HepG2 (cell line): ENCODE data around the gene CTNNA3. TPM values are rescaled to one million over a fixed set of nuclear protein-coding genes. Genes with fewer than 3 reads are reported as not detected.

Experiments
- ATAC-seq: fragments of 200-7000 bp; cut with Tn5 transposase; 3 replicates; pipeline ENCODE4 v1.9.1; 2020; ENCODE audit warnings: mild to moderate bottlenecking, moderate library complexity
- BruUV-seq: library from RNA; stranded (reverse); fragments of 400-500 nt; replicated peaks from 2 replicates; lab custom pipeline; 2021; lab: Mats Ljungman, UMichigan
- CTCF ChIA-PET: fragments of 300-600 bp; formaldehyde crosslinking; extraction: SDS; loops from one replicate; lab custom pipeline; 2021; ENCODE audit warnings: low total read pairs, inconsistent platforms, low intra/inter-chr PET ratio; lab: Yijun Ruan, JAX
- POLR2A ChIA-PET: fragments of 350-600 bp; sonication (Branson Sonifier 250); formaldehyde crosslinking; loops from one replicate; lab custom pipeline; 2020; ENCODE audit warnings: antibody characterized with exemption, inconsistent platforms; lab: Yijun Ruan, JAX
- DNase-seq: peaks from one replicate; pipeline ENCODE4 v3.0.0-alpha.2; 2015; ENCODE audit warnings: low spot score
- FAIRE-seq: peaks from 3 replicates; lab custom pipeline; 2011; peaks lifted over from hg19 to GRCh38; lab: Jason Lieb, UNC
- H2AFZ ChIP-seq: one replicate; pipeline ENCODE4 v1.6.1; 2011; ENCODE audit warnings: low read length, inconsistent platforms
- H3K27ac ChIP-seq: fragments of 300-600 bp; 3 replicates; pipeline ENCODE4 v1.8.0; 2011; ENCODE audit warnings: mixed run types, mild to moderate bottlenecking, mixed read lengths, low read length, inconsistent platforms; ENCODE audit not compliant: insufficient read depth; ENCODE audit errors: extremely low read length
- H3K27me3 ChIP-seq, 2 experiments: fragments of 200-600 bp in 1 of 2; 2 replicates in 1 of 2; 3 replicates in 1 of 2; pipeline versions ENCODE4 v1.6.0 to v1.8.0; 2011; ENCODE audit warnings: low read length in 2 of 2, mild to moderate bottlenecking in 2 of 2, moderate library complexity in 2 of 2, inconsistent platforms in 1 of 2; ENCODE audit not compliant: insufficient read depth in 2 of 2, control insufficient read depth in 1 of 2
- H3K36me3 ChIP-seq, 2 experiments: fragments of 200-600 bp in 1 of 2; replicated peaks in 1 of 2; 2 replicates in 1 of 2; 3 replicates in 1 of 2; pipeline versions ENCODE4 v1.5.1 to v1.8.0; 2011; ENCODE audit warnings: low read length in 2 of 2, inconsistent platforms in 1 of 2; ENCODE audit not compliant: insufficient read depth in 2 of 2, control insufficient read depth in 1 of 2
- H3K4me1 ChIP-seq: 2 replicates; pipeline ENCODE4 v1.5.1; 2012; ENCODE audit warnings: low read length, inconsistent platforms; ENCODE audit not compliant: insufficient read depth
- H3K4me2 ChIP-seq: 2 replicates; pipeline ENCODE4 v1.6.0; 2011; ENCODE audit warnings: low read depth, low read length, inconsistent platforms
- H3K4me3 ChIP-seq, 3 experiments: fragments of 200-600 bp in 1 of 3; sonication (generic), shearing (Covaris generic) in 1 of 3; replicated peaks in 1 of 3; 2 replicates each; pipeline ENCODE4 v1.5.1; 2011 to 2016; ENCODE audit warnings: low read length in 3 of 3, inconsistent platforms in 2 of 3, low read depth in 2 of 3, mild to moderate bottlenecking in 2 of 3, control low read depth in 1 of 3, mixed read lengths in 1 of 3; ENCODE audit not compliant: insufficient read depth in 1 of 3
- H3K79me2 ChIP-seq: one replicate; pipeline ENCODE4 v1.6.1; 2011; ENCODE audit warnings: low read length, inconsistent platforms; ENCODE audit not compliant: insufficient read depth
- H3K9ac ChIP-seq: 2 replicates; pipeline ENCODE4 v1.6.0; 2011; ENCODE audit warnings: mild to moderate bottlenecking, low read depth, low read length, inconsistent platforms; ENCODE audit not compliant: insufficient read depth
- H3K9me3 ChIP-seq: 2 replicates; pipeline ENCODE4 v1.5.1; 2012; ENCODE audit warnings: mild to moderate bottlenecking, low read length
- H4K20me1 ChIP-seq: 2 replicates; pipeline ENCODE4 v1.6.0; 2011; ENCODE audit warnings: inconsistent platforms, mild to moderate bottlenecking, low read length, moderate library complexity; ENCODE audit not compliant: insufficient read depth
- E2F1 ChIP-seq: sonication (generic); formaldehyde crosslinking; IDR thresholded peaks from 2 replicates; pipeline ENCODE4 v1.5.0; 2020; ENCODE audit warnings: missing genetic modification reagents
- MYNN ChIP-seq: sonication (generic); formaldehyde crosslinking; IDR thresholded peaks from 2 replicates; pipeline ENCODE4 v1.4.0; 2020; ENCODE audit warnings: mild to moderate bottlenecking, low read depth, missing genetic modification reagents
- ZC3H13 ChIP-seq: sonication (generic); formaldehyde crosslinking; IDR thresholded peaks from 2 replicates; pipeline ENCODE4 v1.8.1; 2023; ENCODE audit warnings: mild to moderate bottlenecking, missing genetic modification reagents, moderate library complexity
- ZNF24 ChIP-seq: fragments of 450-650 bp; IDR thresholded peaks from 2 replicates; pipeline ENCODE4 v1.6.1; 2017; ENCODE audit warnings: antibody characterized with exemption, mild to moderate bottlenecking
- ZNF501 ChIP-seq: sonication (generic); formaldehyde crosslinking; IDR thresholded peaks from 2 replicates; pipeline ENCODE4 v1.5.1; 2020; ENCODE audit warnings: mild to moderate bottlenecking, moderate library complexity, missing genetic modification reagents
- WGBS: methylation state at CpG from one replicate; pipeline ENCODE4 v1.1.6; 2017; ENCODE audit warnings: low lambda C conversion rate; 5-methylcytosine and 5-hydroxymethylcytosine counted together
- in situ Hi-C: cut with HindIII; loops from 2 replicates; pipeline ENCODE4 v1.10.0; 2017; ENCODE audit warnings: low pct_unique_long_range_greater_than_20kb; ENCODE audit not compliant: extremely low pct_ligation_motif_present
- intact Hi-C: fragments of 100-400 bp; cut with micrococcal nuclease; formaldehyde crosslinking; loops from one replicate; pipeline ENCODE4 v1.10.0; 2022; ENCODE audit not compliant: unreplicated experiment
- polyA plus RNA-seq, 8 experiments: library from polyadenylated mRNA; depleted of rRNA in 3 of 8; stranded (reverse) in 7 of 8; unstranded in 1 of 8; fragments of >200 nt; fragmentation: Illumina TruSeq in 4 of 8; extraction: Trizol in 4 of 8; gene quantifications; 2 replicates each; pipeline versions ENCODE4 v1.2.1 to v1.2.3, GENCODE V29; 2011 to 2016; ENCODE audit warnings: low read depth in 4 of 8, missing spikeins in 1 of 8, mixed read lengths in 1 of 8; ENCODE audit not compliant: insufficient read depth in 1 of 8
- total RNA-seq, 5 experiments: library from RNA; depleted of rRNA; stranded (reverse); fragments of >200 nt; fragmentation: Illumina TruSeq; extraction: Trizol; gene quantifications; 2 replicates each; pipeline ENCODE4 v1.2.3, GENCODE V29; 2016; ENCODE audit warnings: low read depth in 1 of 5
- TF ChIP-seq, protein P1 (sequence below): IDR thresholded peaks from 2 replicates; pipeline ENCODE4 v1.6.1; 2016; ENCODE audit warnings: missing compliant biosample characterization, missing genetic modification reagents, borderline replicate concordance
- TF ChIP-seq, protein P2 (sequence below), 2 experiments: sonication (generic) in 1 of 2; formaldehyde crosslinking in 1 of 2; IDR thresholded peaks; 2 replicates each; pipeline versions ENCODE4 v1.4.0 to v1.6.1; 2016 to 2020; ENCODE audit warnings: borderline replicate concordance in 1 of 2, low read depth in 1 of 2, mild to moderate bottlenecking in 1 of 2, missing genetic modification reagents in 1 of 2

The CTNNA3 gene
- total and polyA plus RNA-seq, 2 of the 13 experiments (the other 11 are each of a cell fraction or from before 2014, with no cell fraction given) = not detected

GRCh38 chr10:67327626-67328535 is 368.1 kb downstream of the CTNNA3 start:
- ATAC-seq (no peak), FAIRE-seq (no peak), DNase-seq (no peak)
- 11% methylated on average over 3 of the region's 9 CpGs for WGBS
- BruUV-seq = no TSS peak
- no peak overlapping the region for H2AFZ ChIP-seq
- no peak overlapping the region for H3K27ac ChIP-seq
- H3K36me3 ChIP-seq = no peaks in the 10 kb centered on the region
- in situ Hi-C loops = no loop called here
- H3K9ac ChIP-seq = no peak overlapping the region
- no peak overlapping the region for H3K4me2 ChIP-seq
- H3K9me3 ChIP-seq = peaks cover 23% of the 10 kb centered on the region
- no peaks in the 10 kb centered on the region for H4K20me1 ChIP-seq
- ChIA-PET CTCF (no interaction called here), POLR2A (no interaction called here)
- no peaks in the 10 kb centered on the region for H3K79me2 ChIP-seq
- intact Hi-C loops = no loop called here
- H3K27me3 ChIP-seq = no peaks in the 10 kb centered on the region
- no peaks in the 10 kb centered on the region for H3K4me1 ChIP-seq
- TF ChIP-seq, protein P1, sequence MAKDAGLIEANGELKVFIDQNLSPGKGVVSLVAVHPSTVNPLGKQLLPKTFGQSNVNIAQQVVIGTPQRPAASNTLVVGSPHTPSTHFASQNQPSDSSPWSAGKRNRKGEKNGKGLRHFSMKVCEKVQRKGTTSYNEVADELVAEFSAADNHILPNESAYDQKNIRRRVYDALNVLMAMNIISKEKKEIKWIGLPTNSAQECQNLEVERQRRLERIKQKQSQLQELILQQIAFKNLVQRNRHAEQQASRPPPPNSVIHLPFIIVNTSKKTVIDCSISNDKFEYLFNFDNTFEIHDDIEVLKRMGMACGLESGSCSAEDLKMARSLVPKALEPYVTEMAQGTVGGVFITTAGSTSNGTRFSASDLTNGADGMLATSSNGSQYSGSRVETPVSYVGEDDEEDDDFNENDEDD = no peak
- TF ChIP-seq, protein P2, sequence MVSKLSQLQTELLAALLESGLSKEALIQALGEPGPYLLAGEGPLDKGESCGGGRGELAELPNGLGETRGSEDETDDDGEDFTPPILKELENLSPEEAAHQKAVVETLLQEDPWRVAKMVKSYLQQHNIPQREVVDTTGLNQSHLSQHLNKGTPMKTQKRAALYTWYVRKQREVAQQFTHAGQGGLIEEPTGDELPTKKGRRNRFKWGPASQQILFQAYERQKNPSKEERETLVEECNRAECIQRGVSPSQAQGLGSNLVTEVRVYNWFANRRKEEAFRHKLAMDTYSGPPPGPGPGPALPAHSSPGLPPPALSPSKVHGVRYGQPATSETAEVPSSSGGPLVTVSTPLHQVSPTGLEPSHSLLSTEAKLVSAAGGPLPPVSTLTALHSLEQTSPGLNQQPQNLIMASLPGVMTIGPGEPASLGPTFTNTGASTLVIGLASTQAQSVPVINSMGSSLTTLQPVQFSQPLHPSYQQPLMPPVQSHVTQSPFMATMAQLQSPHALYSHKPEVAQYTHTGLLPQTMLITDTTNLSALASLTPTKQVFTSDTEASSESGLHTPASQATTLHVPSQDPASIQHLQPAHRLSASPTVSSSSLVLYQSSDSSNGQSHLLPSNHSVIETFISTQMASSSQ (IDR thresholded peaks at IDR 0.05; ENCODE audit: low read depth) = no peak
- TF ChIP-seq, protein P2 (CRISPR knock-in tag; IDR thresholded peaks at IDR 0.05; ENCODE audit: borderline replicate concordance) = no peak
- no peak for TF ChIP-seq E2F1 (CRISPR knock-in tag)
- TF ChIP-seq ZC3H13 = no peak
- TF ChIP-seq ZNF24 = no peak
- TF ChIP-seq MYNN (CRISPR knock-in tag) = no peak
- TF ChIP-seq ZNF501 (CRISPR knock-in tag) = no peak
- H3K4me3 ChIP-seq = no peak overlapping the region
